Skin of body (tissue), 2 donors: ENCODE data around the gene MUTYH. TPM values are rescaled to one million over a fixed set of nuclear protein-coding genes. Genes with fewer than 3 reads are reported as not detected.
A peak's percentile ranks its signal among the peaks of the same experiment; 100 is the strongest.

Experiments used
- DNase-seq: peaks from one replicate; lab custom pipeline; 2025; lab: John Stamatoyannopoulos, UW
- total RNA-seq: library from RNA; depleted of rRNA; stranded (reverse); fragments of >200 nt; gene quantifications from one replicate; pipeline ENCODE4 v1.2.3, GENCODE V29; 2014

The MUTYH gene
- total RNA-seq, 1 donor from 2014 or later: 10.9 TPM

- no peak for DNase-seq
Observed at GRCh38 chr1:45348966-45349677, 8.9 kb upstream of the MUTYH start.

- DNase-seq: no peak
Observed at GRCh38 chr1:45348609-45348965, 8.3 kb upstream of the MUTYH start.

DNA sequence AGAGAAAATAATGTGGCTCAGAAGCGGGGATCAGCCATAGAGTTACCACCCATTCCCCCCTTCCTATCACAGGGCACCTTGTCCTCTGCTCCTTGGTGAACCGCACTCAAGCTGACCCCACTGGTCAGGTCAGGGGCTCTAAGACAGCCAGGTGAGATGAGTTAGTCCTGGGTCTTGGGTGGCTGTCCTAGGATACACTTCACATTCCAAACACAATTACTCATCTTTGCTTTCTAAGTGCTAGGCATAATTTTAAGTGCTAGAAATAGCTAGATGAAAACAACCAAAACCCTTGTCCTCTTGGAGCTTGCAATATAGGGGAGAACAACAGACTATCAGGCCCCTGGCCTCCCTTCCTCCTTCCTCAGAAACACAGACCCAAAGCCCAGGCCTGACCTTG lies 7.8 kb upstream of the MUTYH start:
- no peak for DNase-seq

DNA sequence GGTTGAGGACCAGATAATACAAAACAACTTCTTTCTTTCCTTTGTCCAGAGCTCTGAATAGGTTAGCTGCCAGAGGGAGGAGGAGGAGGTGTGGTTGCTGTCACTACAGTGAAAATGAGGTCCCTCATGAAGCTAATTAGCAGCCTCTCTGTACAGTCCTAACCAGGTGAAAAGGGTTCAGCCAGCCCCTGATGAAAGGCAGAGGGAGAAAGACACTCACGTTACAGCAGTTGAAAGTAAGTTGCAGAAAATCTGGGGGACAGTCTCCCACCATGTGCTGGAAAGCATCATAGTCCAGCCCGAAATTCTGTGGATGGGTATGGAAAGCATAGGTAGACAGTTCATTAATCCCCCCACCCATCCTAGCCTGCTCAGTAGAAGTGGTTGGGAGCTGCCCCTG lies 6.2 kb upstream of the MUTYH start:
- DNase-seq: no peak

- no peak for DNase-seq
Observed at GRCh38 chr1:45345014-45345413, 4.8 kb upstream of the MUTYH start.

GRCh38 chr1:45344499-45344898 lies 4.3 kb upstream of the MUTYH start:
- no peak for DNase-seq

GRCh38 chr1:45340816-45341466 lies 701 bp upstream of the MUTYH start:
- no peak for DNase-seq

- peak; percentile 5 for DNase-seq
Observed at GRCh38 chr1:45337630-45338325, 2.5 kb downstream of the MUTYH start.

DNA sequence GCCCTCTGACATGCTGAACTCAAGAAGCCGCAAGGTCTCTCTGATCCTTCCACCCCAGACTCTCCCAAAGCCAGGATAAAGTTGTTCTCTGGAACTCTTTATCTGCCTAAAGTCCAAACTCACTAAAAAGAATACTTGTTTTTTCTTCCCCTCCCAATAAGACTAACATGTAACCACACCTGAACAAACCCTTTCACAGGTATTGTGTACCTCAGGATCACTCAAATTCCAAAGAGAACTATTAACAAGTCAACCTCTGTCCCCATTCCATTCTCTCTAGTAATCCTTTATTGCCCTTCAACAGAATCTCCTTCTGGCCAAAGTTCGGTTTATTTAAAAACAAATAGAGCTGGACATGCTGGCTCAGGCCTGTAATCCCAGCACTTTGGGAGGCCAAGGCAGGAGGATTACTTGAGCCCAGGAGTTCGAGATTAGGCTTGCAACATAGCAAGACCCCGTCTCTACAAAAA lies 4.3 kb downstream of the MUTYH start:
- no peak for DNase-seq

DNA sequence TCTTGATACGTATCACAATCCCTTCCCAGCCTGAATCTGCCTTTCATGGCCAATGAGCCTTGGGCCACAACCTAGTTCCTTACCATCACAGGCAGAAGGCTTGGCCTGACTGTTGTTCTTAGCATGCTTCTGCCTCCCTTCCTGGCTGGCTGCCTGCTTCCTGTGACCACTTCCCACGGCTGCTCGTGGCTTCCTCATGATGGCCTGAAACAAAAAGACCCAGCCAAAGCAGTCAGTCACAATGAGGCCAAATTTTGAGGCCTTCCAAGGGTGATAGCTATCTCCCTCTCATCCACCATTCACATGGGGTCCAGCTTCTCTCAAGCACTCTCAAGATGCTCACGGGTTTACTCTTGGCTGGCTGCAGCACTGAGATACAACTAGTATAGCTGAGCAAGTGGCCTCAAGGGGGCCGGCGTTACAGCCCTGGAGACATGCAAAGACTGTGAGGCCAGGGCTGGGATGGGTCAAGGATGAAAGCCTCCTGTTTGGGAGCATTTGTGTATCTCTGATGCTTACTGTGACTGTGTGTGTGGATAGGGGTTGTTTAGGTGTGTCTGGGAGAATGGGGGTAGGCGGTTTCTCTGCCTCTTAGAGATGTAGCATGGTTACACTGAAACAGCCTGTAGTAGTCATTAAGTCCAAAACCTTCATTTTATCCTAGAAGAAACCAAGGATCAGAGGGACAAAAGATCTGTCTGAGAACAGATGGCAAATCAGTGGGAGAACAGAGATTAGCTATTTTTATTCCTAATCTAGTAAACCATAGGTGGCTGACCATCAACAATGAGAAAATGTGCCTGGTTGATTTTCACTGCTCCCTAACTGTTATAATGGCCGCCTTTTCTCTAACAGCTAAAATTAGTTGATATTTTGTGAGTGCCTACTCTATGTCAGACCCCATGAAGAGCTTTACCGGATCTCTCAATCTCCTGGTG lies 5.7 kb downstream of the MUTYH start:
- DNase-seq: no peak

DNA sequence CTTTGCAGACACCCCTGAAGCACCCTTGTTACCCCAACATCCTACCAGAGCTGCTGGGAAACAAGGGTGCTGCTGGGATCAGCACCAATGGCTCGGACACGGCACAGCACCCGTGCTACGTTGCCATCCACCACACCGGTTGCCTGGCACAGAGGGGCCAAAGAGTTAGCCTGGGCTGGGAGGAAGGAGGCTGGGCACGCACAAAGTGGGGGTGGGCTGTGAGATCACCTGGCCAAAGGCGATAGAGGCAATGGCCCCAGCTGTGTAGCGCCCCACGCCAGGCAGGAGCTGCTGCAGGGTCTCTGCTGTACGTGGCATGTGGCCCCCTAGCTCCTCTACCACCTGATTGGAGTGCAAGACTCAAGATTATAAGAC lies 7.9 kb downstream of the MUTYH start:
- DNase-seq: no peak

GRCh38 chr1:45331436-45332345 lies 8.5 kb downstream of the MUTYH start:
- no peak for DNase-seq

- no peak for DNase-seq
Observed at GRCh38 chr1:45329445-45329844, 10.8 kb downstream of the MUTYH start.

GRCh38 chr1:45328680-45329079 lies 11.6 kb downstream of the MUTYH start:
- DNase-seq: no peak

DNA sequence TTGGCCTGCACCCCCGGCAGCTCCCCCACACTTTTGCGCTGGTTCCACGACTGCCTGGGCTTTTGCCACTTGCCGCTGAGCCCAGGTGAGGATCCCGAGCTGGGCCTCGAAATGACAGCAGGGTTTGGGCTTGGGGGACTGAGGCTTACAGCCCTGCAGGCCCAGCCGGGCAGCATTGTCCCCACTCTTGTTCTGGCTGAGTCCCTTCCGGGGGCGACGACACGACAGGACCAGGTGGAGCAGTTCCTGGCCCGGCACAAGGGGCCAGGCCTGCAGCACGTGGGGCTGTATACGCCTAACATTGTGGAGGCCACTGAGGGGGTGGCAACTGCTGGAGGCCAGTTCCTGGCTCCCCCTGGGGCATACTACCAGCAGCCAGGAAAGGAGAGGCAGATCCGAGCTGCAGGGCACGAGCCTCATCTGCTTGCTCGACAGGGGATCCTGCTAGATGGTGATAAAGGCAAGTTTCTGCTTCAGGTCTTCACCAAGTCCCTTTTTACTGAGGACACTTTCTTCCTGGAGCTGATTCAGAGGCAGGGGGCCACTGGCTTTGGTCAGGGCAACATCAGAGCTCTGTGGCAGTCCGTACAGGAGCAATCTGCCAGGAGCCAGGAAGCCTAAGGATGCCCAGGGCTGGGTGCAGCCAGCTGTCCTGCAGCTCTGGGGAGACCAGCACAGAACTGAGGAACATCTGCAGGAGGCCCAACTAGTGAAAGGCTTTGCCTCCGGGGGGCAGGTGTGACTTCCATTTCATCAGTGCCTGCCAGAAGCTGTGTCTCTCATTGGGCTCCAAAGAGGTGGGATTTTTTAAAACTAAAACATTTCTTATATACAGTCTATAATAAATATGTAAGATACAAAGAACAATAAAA lies 12.4 kb downstream of the MUTYH start:
- no peak for DNase-seq

- peak; percentile 21 for DNase-seq
Observed at GRCh38 chr1:45326627-45327623, 13.3 kb downstream of the MUTYH start, which contains the start of gene HPDL. TSS of gene HPDL (plus strand) at chr1:45326895. CDS start at chr1:45327149, 254 bp downstream.

GRCh38 chr1:45325851-45326506 lies 14.3 kb downstream of the MUTYH start:
- DNase-seq: no peak
